Measurements from ENCODE around the gene VEPH1.

DNA sequence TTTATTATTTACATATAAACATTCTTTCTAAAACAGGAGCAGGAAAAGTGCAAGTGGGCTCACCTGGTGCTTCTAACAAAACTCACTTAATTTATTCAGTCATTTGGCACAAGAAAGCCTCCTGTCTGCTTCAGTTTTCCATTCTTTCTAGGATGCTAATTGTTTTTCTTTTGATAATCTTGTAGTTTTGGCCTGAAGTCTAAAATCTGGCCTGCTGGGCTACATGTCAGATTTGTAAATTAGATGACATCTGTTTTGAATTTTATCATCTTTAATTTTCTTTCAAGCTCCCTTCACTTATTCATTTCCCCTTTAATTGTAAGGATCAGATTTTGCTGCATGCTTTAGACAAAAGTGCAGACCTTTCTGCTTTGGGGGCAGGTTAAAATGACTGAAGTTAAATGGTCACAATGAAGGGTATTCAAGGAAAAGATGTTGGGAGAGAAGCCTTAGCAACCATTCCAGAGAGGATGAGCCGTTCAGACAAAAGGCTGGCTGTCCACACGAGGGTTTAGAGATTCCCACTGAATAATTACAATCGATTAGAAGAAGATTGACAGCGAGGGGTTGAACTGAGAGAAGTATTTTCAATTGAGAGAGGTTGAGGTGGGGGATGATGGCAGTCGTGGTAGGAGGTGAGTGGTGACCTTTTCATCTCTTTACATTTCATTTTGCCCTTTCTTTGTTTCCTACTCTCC, 126.5 kb downstream of the VEPH1 start:
- TF ChIP-seq GATA2 (IDR thresholded peaks at IDR 0.05; ENCODE audit: low read depth, low read length) = no peak
- TF ChIP-seq GATA3 (IDR thresholded peaks at IDR 0.05; ENCODE audit: low read depth, low read length) = no peak
